ENCODE measurements around the gene NEURL3.

GRCh38 chr2:96502891-96503636, 2.1 kb downstream of the NEURL3 start:
- TF ChIP-seq CTCF (IDR thresholded peaks at IDR 0.05; ENCODE audit: insufficient read depth, low read length): no peak
- TF ChIP-seq POLR2AphosphoS5 (IDR thresholded peaks at IDR 0.05; ENCODE audit: low read depth): no peak
- TF ChIP-seq REST (IDR thresholded peaks at IDR 0.05; ENCODE audit: insufficient replicate concordance, low read depth): no peak
- no peak for TF ChIP-seq SPI1 (IDR thresholded peaks at IDR 0.05; ENCODE audit: borderline replicate concordance, low read depth)

Measured in HL-60 (cell line).